Esophagus squamous epithelium (tissue), 5 donors: ENCODE results near the gene GNAT3. TPM values are rescaled to one million over a fixed set of nuclear protein-coding genes. Genes with fewer than 3 reads are reported as not detected.
A peak's percentile ranks its signal among the peaks of the same experiment; 100 is the strongest.

Source experiments
- DNase-seq: peaks from one replicate; lab custom pipeline; 2025; lab: John Stamatoyannopoulos, UW
- H3K27ac ChIP-seq, 4 donors: fragments of 200-600 bp; sonication (generic); one replicate each; pipeline ENCODE4 v1.5.1; 2016 to 2019; ENCODE audit warnings: mild to moderate bottlenecking in 1 of 4
- H3K27me3 ChIP-seq, 4 donors: fragments of 200-600 bp; sonication (generic); 1 replicate in 3 of 4; 2 replicates in 1 of 4; pipeline versions ENCODE4 v1.5.1 to v1.6.0; 2017 to 2021; ENCODE audit warnings: antibody characterized with exemption in 1 of 4
- H3K36me3 ChIP-seq, 3 donors: fragments of 200-600 bp; sonication (generic); one replicate each; pipeline ENCODE4 v1.5.1; 2016 to 2019
- H3K4me1 ChIP-seq, 3 donors: fragments of 200-600 bp; sonication (generic); one replicate each; pipeline ENCODE4 v1.5.1; 2017 to 2019
- H3K4me3 ChIP-seq, 4 donors: fragments of 200-600 bp; sonication (generic); 1 replicate in 3 of 4; 2 replicates in 1 of 4; pipeline ENCODE4 v1.5.1; 2016 to 2019; ENCODE audit warnings: mild to moderate bottlenecking in 2 of 4, moderate library complexity in 1 of 4
- H3K9me3 ChIP-seq, 3 donors: fragments of 200-600 bp; sonication (generic); one replicate each; pipeline ENCODE4 v1.5.1; 2016 to 2019
- CTCF ChIP-seq, 6 experiments: fragments of 450-650 bp in 4 of 6; fragments of 200-600 bp in 2 of 6; sonication (generic) in 2 of 6; IDR thresholded peaks; one replicate each; pipeline ENCODE4 v1.5.1; 2016 to 2019; ENCODE audit warnings: antibody characterized with exemption in 6 of 6, mild to moderate bottlenecking in 4 of 6, moderate library complexity in 4 of 6
- POLR2A ChIP-seq, 4 donors: fragments of 450-650 bp; IDR thresholded peaks; one replicate each; pipeline ENCODE4 v1.6.1; 2017; ENCODE audit warnings: antibody characterized with exemption in 4 of 4, mild to moderate bottlenecking in 4 of 4, moderate library complexity in 3 of 4
- WGBS, 2 donors: methylation state at CpG; one replicate each; pipeline ENCODE4 v1.1.5; 2018; 5-methylcytosine and 5-hydroxymethylcytosine counted together
- intact Hi-C: fragments of 100-400 bp; cut with DNase I; formaldehyde crosslinking; loops from one replicate; pipeline ENCODE4 v1.15.0; 2022
- total RNA-seq, 4 donors: library from RNA; depleted of rRNA; stranded (reverse); fragments of >200 nt; gene quantifications; one replicate each; pipeline ENCODE4 v1.1.0, GENCODE V29; 2016
- donor health status: DM: yes; HTN: yes; CAD: no.

The GNAT3 gene
- total RNA-seq, 4 donors from 2014 or later: not detected

DNA sequence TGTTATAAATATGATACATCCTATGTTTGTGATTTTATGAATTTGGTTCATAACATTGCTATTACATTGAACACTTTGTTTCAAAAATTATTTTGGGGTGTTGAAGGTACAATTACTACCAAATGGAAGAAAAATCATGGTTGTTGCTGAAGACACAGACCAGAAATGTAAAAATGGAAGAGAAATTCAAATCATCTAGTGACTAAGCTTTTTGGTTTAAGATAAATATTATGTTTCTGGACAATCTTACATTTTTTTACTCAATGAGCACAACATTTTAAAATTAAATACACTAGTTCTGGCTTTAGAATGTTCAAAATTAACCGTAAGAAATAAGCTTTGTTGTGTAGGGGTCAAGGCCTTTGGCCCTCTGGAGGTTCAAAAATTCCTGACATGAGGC, 82.7 kb downstream of the GNAT3 start:
- intact Hi-C loops: no loop called here
- Histone ChIP-seq H3K27ac (no peak overlapping the region), H3K4me3 (no peak overlapping the region), H3K27me3 (no peaks in the 10 kb centered on the region), H3K4me1 (no peaks in the 10 kb centered on the region), H3K9me3 (no peaks in the 10 kb centered on the region), H3K36me3 (no peaks in the 10 kb centered on the region)
- no peak for DNase-seq
- WGBS, 2 donors: 81 to 83% methylated on average over 1 of the region's 1 CpG
- TF ChIP-seq CTCF (IDR thresholded peaks at IDR 0.05): no peak
- no peak for TF ChIP-seq POLR2A (IDR thresholded peaks at IDR 0.05)

- H3K4me1 ChIP-seq: no peaks in the 10 kb centered on the region
- H3K9me3 ChIP-seq: no peaks in the 10 kb centered on the region
- no peak for DNase-seq
- intact Hi-C loops: no loop called here
- WGBS, 2 donors: 40 to 42% methylated on average over 9 of the region's 9 CpGs
- TF ChIP-seq POLR2A (IDR thresholded peaks at IDR 0.05) (no peak), CTCF (IDR thresholded peaks at IDR 0.05) (peak in 5 of 6 experiments; percentile 40 to 79 (median 65))
- H3K36me3 ChIP-seq: no peaks in the 10 kb centered on the region
- H3K27ac ChIP-seq: no peak overlapping the region
- H3K4me3 ChIP-seq: no peak overlapping the region
- no peaks in the 10 kb centered on the region for H3K27me3 ChIP-seq
These were observed 83.5 kb downstream of the GNAT3 start for GRCh38 chr7:80428161-80429054.

GRCh38 chr7:80427218-80427617, 84.6 kb downstream of the GNAT3 start:
- no peak for DNase-seq
- TF ChIP-seq CTCF (IDR thresholded peaks at IDR 0.05): no peak
- TF ChIP-seq POLR2A (IDR thresholded peaks at IDR 0.05): no peak
- intact Hi-C loops: no loop called here
- 72 to 79% methylated on average over 4 of the region's 4 CpGs for WGBS, 2 donors
- no peak overlapping the region for H3K4me3 ChIP-seq
- H3K36me3 ChIP-seq: no peaks in the 10 kb centered on the region
- H3K27ac ChIP-seq: no peak overlapping the region
- no peaks in the 10 kb centered on the region for H3K4me1 ChIP-seq
- peaks cover 0 to under 1% (median 0%) of the 10 kb centered on the region in 3 donors for H3K9me3 ChIP-seq
- H3K27me3 ChIP-seq: no peaks in the 10 kb centered on the region

DNA sequence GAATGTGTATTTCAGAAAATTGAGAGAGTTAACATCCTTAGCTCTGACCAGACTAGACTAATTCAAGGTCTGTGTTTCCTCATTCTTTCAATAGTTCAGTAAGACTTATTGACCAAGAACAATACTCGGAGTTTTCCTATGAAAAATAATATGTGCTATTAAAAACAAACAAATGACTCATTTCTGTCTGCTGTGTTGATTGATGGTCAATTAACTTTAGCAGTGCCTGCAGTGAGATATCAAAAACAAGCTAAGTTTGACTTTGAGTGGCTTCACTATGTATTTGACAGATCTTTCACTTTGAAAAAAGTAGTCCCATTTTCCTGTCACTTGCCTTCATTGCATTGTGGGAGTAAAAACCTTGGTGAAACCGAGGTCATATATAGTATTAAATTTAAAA, 91.0 kb downstream of the GNAT3 start:
- Histone ChIP-seq H3K9me3 (peaks cover 0 to 4% (median 0%) of the 10 kb centered on the region in 3 donors), H3K4me1 (no peaks in the 10 kb centered on the region), H3K4me3 (no peak overlapping the region), H3K36me3 (no peaks in the 10 kb centered on the region), H3K27ac (no peak overlapping the region), H3K27me3 (no peaks in the 10 kb centered on the region)
- no peak for TF ChIP-seq CTCF (IDR thresholded peaks at IDR 0.05)
- no peak for TF ChIP-seq POLR2A (IDR thresholded peaks at IDR 0.05)
- intact Hi-C loops: no loop called here
- no peak for DNase-seq
- 48 to 54% methylated on average over 2 of the region's 2 CpGs for WGBS, 2 donors

DNA sequence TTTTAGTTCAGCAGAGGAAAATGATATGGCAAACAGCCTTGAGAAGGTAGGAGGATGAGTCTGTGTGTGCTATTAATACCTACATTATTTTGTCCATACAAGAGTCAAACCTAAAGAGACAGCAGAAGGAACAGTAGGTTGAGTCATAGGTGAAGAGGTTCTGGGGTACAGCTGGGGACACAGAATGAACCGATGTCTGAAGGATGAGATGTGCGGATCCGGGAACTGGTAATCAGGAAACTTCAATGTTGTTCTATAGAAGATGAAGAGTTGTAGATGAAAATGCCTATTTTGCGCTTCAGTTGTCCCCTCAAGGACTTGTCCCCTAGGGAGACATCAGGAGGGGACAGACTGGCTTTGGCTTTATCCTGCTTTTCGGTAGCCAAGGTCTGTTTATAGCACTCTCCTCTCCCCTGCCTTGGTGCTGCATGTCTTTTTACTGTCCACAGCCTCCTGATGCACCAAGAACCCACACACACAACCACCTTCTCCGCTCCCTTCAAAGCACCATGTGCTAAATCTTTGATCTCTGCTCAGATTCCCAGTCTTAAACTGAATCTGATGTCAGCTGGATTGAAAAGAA, 94.6 kb downstream of the GNAT3 start:
- H3K4me3 ChIP-seq: no peak overlapping the region
- no peaks in the 10 kb centered on the region for H3K36me3 ChIP-seq
- no peaks in the 10 kb centered on the region for H3K4me1 ChIP-seq
- no peaks in the 10 kb centered on the region for H3K27me3 ChIP-seq
- no peak for DNase-seq
- TF ChIP-seq CTCF (IDR thresholded peaks at IDR 0.05) (no peak), POLR2A (IDR thresholded peaks at IDR 0.05) (no peak)
- peaks cover 0 to 4% (median 0%) of the 10 kb centered on the region in 3 donors for H3K9me3 ChIP-seq
- intact Hi-C loops: no loop called here
- 85 to 93% methylated on average over 6 of the region's 6 CpGs for WGBS, 2 donors
- no peak overlapping the region for H3K27ac ChIP-seq
